ENCODE measurements around the gene PPIG.

- TF ChIP-seq ZNF274 (IDR thresholded peaks at IDR 0.05; ENCODE audit: low read depth, low read length) (no peak), YY1 (IDR thresholded peaks at IDR 0.05; ENCODE audit: insufficient read depth, insufficient read length) (no peak)
Observed at GRCh38 chr2:169676850-169677249, 92.7 kb downstream of the PPIG start.

Data from NT2/D1 (cell line).